Ovary (tissue), 9 donors: Measurements from ENCODE around the gene UMAD1. TPM values are rescaled to one million over a fixed set of nuclear protein-coding genes. Genes with fewer than 3 reads are reported as not detected.

Experiments used
- DNase-seq, 5 donors: peaks; one replicate each; pipeline ENCODE4 v3.0.0-alpha.2; 2019 to 2020
- H3K27ac ChIP-seq, 2 donors: fragments of 200-600 bp; one replicate each; pipeline versions ENCODE4 v1.5.1 to v1.8.0; 2019 to 2022
- H3K27me3 ChIP-seq: fragments of 200-600 bp; one replicate; pipeline ENCODE4 v1.8.0; 2022
- H3K36me3 ChIP-seq: fragments of 200-600 bp; sonication (generic); one replicate; pipeline ENCODE4 v1.5.1; 2019
- H3K4me1 ChIP-seq: one replicate; pipeline ENCODE4 v1.8.1; 2013; ENCODE audit warnings: mild to moderate bottlenecking, moderate library complexity; ENCODE audit not compliant: insufficient read depth
- H3K4me3 ChIP-seq: fragments of 200-600 bp; sonication (generic); one replicate; pipeline ENCODE4 v1.5.1; 2017
- H3K9me3 ChIP-seq, 2 donors: fragments of 200-600 bp in 1 of 2; sonication (generic) in 1 of 2; one replicate each; pipeline versions ENCODE4 v1.5.1 to v1.8.1; 2013 to 2019; ENCODE audit warnings: mild to moderate bottlenecking in 1 of 2, moderate library complexity in 1 of 2
- EP300 ChIP-seq: sonication (generic); formaldehyde crosslinking; IDR thresholded peaks from one replicate; pipeline ENCODE4 v1.6.1; 2017; ENCODE audit warnings: antibody characterized with exemption
- POLR2A ChIP-seq: fragments of 450-650 bp; IDR thresholded peaks from one replicate; pipeline ENCODE4 v1.6.1; 2017; ENCODE audit warnings: antibody characterized with exemption, mild to moderate bottlenecking, moderate library complexity
- WGBS, 3 donors: extraction: QIAGEN DNeasy Blood & Tissue Kit in 1 of 3; methylation state at CpG; one replicate each; pipeline versions ENCODE4 v1.1.5 to v1.1.7; 2013 to 2017; 5-methylcytosine and 5-hydroxymethylcytosine counted together
- intact Hi-C, 4 donors: fragments of 100-400 bp; cut with DNase I; formaldehyde crosslinking; loops; one replicate each; pipeline versions ENCODE4 v1.11.0 to v1.15.1; 2022 to 2023
- polyA plus RNA-seq, 2 donors: library from polyadenylated mRNA; stranded (reverse); fragments of 200-250 nt in 1 of 2; fragments of 350-450 nt in 1 of 2; fragmentation: Illumina TruSeq in 1 of 2; extraction: RNeasy Lipid Tissue Mini Kit (QIAGEN cat#74804) in 1 of 2; gene quantifications; one replicate each; pipeline ENCODE4 v1.2.3, GENCODE V29; 2013 to 2014
- total RNA-seq, 7 donors: library from RNA; depleted of rRNA in 2 of 7; stranded (reverse); fragments of >200 nt in 2 of 7; fragmentation: NEBNext Ultra II Directional in 3 of 7; extraction: Animal tissue kit (Norgen Biotek cat#: 25700) in 3 of 7; gene quantifications; one replicate each; pipeline versions ENCODE4 v1.1.0 to v1.2.4, GENCODE V29; 2016 to 2023
- TF ChIP-seq, protein P1 (sequence below), 3 donors: fragments of 450-650 bp in 2 of 3; fragments of 200-600 bp in 1 of 3; IDR thresholded peaks; one replicate each; pipeline versions ENCODE4 v1.5.1 to v1.8.0; 2016 to 2022; ENCODE audit warnings: antibody characterized with exemption in 3 of 3, mild to moderate bottlenecking in 1 of 3
- donor health status: DM: no; HTN: no; CAD: no; lungs with moderate emphysema.
- donor health status: DM: no; HTN: no; CAD: no.
- donor health status: Bipolar disorder and iron deficiency.
- donor health status: DM: yes; HTN: yes; CAD: no.
- donor health status: DM: no; HTN: no; CAD: no.
- donor health status: DM: yes; HTN: yes; CAD: no.

The UMAD1 gene
- total and polyA plus RNA-seq, 9 donors = 10.4 to 19.1 (median 16.2) TPM

- intact Hi-C loops = loop anchor here in 1 of 4 donors (5.0 kb wide), 1 partner anchor 535 kb away; no protein-coding TSS in a partner anchor
- no peak overlapping the region for H3K4me3 ChIP-seq
- TF ChIP-seq, protein P1, sequence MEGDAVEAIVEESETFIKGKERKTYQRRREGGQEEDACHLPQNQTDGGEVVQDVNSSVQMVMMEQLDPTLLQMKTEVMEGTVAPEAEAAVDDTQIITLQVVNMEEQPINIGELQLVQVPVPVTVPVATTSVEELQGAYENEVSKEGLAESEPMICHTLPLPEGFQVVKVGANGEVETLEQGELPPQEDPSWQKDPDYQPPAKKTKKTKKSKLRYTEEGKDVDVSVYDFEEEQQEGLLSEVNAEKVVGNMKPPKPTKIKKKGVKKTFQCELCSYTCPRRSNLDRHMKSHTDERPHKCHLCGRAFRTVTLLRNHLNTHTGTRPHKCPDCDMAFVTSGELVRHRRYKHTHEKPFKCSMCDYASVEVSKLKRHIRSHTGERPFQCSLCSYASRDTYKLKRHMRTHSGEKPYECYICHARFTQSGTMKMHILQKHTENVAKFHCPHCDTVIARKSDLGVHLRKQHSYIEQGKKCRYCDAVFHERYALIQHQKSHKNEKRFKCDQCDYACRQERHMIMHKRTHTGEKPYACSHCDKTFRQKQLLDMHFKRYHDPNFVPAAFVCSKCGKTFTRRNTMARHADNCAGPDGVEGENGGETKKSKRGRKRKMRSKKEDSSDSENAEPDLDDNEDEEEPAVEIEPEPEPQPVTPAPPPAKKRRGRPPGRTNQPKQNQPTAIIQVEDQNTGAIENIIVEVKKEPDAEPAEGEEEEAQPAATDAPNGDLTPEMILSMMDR (IDR thresholded peaks at IDR 0.05) = no peak
- TF ChIP-seq EP300 (no peak), POLR2A (no peak)
- DNase-seq = no peak
- no peaks in the 10 kb centered on the region for H3K36me3 ChIP-seq
- H3K27ac ChIP-seq = no peak overlapping the region
- no peaks in the 10 kb centered on the region for H3K9me3 ChIP-seq
- no peaks in the 10 kb centered on the region for H3K27me3 ChIP-seq
- no peaks in the 10 kb centered on the region for H3K4me1 ChIP-seq
Measured at GRCh38 chr7:7681936-7682329, 41.4 kb downstream of the UMAD1 start.

- intact Hi-C loops = loop anchor here in 1 of 4 donors (5.0 kb wide), 1 partner anchor 534 kb away; no protein-coding TSS in a partner anchor
- no peak for TF ChIP-seq POLR2A
- TF ChIP-seq, protein P1 (IDR thresholded peaks at IDR 0.05) = no peak
- no peaks in the 10 kb centered on the region for H3K4me1 ChIP-seq
- no peak for DNase-seq
- H3K4me3 ChIP-seq = no peak overlapping the region
- 84 to 90% (median 89%) methylated on average over 5 of the region's 5 CpGs for WGBS, 3 donors
- no peak overlapping the region for H3K27ac ChIP-seq
- H3K36me3 ChIP-seq = no peaks in the 10 kb centered on the region
- H3K9me3 ChIP-seq = no peaks in the 10 kb centered on the region
- no peaks in the 10 kb centered on the region for H3K27me3 ChIP-seq
Measured at GRCh38 chr7:7682861-7683260, 42.3 kb downstream of the UMAD1 start.

GRCh38 chr7:7686811-7687508, 46.4 kb downstream of the UMAD1 start:
- H3K4me3 ChIP-seq = no peak overlapping the region
- no peak for DNase-seq
- H3K36me3 ChIP-seq = no peaks in the 10 kb centered on the region
- intact Hi-C loops = no loop called here
- no peaks in the 10 kb centered on the region for H3K4me1 ChIP-seq
- TF ChIP-seq POLR2A (no peak), EP300 (no peak)
- TF ChIP-seq, protein P1 (IDR thresholded peaks at IDR 0.05) = no peak
- 59 to 81% (median 66%) methylated on average over 2 of the region's 2 CpGs for WGBS, 3 donors
- H3K27ac ChIP-seq = no peak overlapping the region
- H3K9me3 ChIP-seq = no peaks in the 10 kb centered on the region
- no peaks in the 10 kb centered on the region for H3K27me3 ChIP-seq

DNA sequence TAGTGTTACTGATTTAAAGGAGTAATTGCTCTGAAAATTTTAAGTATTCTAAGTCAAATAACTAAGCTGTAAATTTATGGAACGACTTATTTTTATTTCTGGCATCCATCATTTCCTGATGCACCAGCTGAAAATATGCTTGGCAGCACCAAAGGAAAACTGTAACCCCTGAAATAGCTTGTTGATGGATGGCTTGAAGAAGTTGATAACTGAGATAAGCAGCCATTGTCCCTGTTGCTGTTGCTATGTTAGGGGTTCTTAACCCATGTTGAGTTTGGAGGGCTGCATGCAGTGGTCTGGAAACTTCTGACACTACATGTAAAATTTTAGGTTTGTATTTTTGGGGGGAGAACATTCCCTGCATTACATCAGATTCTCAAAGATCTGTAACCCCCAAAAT, 47.2 kb downstream of the UMAD1 start:
- intact Hi-C loops = no loop called here
- no peaks in the 10 kb centered on the region for H3K36me3 ChIP-seq
- H3K9me3 ChIP-seq = no peaks in the 10 kb centered on the region
- 45 to 66% (median 60%) methylated on average over 1 of the region's 1 CpG for WGBS, 3 donors
- DNase-seq = no peak
- no peaks in the 10 kb centered on the region for H3K27me3 ChIP-seq
- no peak overlapping the region for H3K4me3 ChIP-seq
- TF ChIP-seq, protein P1 (IDR thresholded peaks at IDR 0.05) = no peak
- TF ChIP-seq POLR2A (no peak), EP300 (no peak)
- H3K4me1 ChIP-seq = no peaks in the 10 kb centered on the region
- no peak overlapping the region for H3K27ac ChIP-seq
